Heart right ventricle (tissue), 16 donors: Measurements from ENCODE around the gene LRRN1. TPM values are rescaled to one million over a fixed set of nuclear protein-coding genes. Genes with fewer than 3 reads are reported as not detected.

Experiments
- ATAC-seq, 8 donors: fragments of 200-7000 bp; cut with Tn5 transposase; one replicate each; pipeline ENCODE4 v1.9.1; 2020; ENCODE audit warnings: mild to moderate bottlenecking in 8 of 8, moderate library complexity in 8 of 8, moderate number of reproducible peaks in 1 of 8
- DNase-seq, 2 donors: peaks; one replicate each; pipeline ENCODE4 v3.0.0-alpha.2; 2020
- H3K27ac ChIP-seq, 10 donors: fragments of 200-600 bp; sonication (generic) in 2 of 10; one replicate each; pipeline versions ENCODE4 v1.5.0 to v1.8.0; 2020 to 2022; ENCODE audit warnings: mild to moderate bottlenecking in 3 of 10
- H3K27me3 ChIP-seq, 7 donors: fragments of 200-600 bp; one replicate each; pipeline ENCODE4 v1.8.0; 2021 to 2022; ENCODE audit warnings: mild to moderate bottlenecking in 2 of 7
- H3K36me3 ChIP-seq, 9 donors: fragments of 200-600 bp; sonication (generic) in 1 of 9; one replicate each; pipeline versions ENCODE4 v1.5.0 to v1.8.0; 2020 to 2022; ENCODE audit warnings: mild to moderate bottlenecking in 2 of 9
- H3K4me1 ChIP-seq, 9 donors: fragments of 200-600 bp; sonication (generic) in 1 of 9; one replicate each; pipeline versions ENCODE4 v1.5.0 to v1.8.0; 2020 to 2022; ENCODE audit warnings: mild to moderate bottlenecking in 4 of 9
- H3K4me3 ChIP-seq, 10 donors: fragments of 200-600 bp; sonication (generic) in 2 of 10; one replicate each; pipeline versions ENCODE4 v1.5.0 to v1.8.0; 2020 to 2022; ENCODE audit warnings: mild to moderate bottlenecking in 7 of 10, moderate library complexity in 2 of 10
- H3K9me3 ChIP-seq, 11 donors: fragments of 200-600 bp in 10 of 11; sonication (generic) in 2 of 11; one replicate each; pipeline versions ENCODE4 v1.5.0 to v1.8.0; 2013 to 2022; ENCODE audit warnings: mild to moderate bottlenecking in 2 of 11, control low read depth in 1 of 11, moderate library complexity in 1 of 11
- CTCF ChIP-seq, 9 donors: fragments of 200-600 bp; sonication (generic) in 2 of 9; IDR thresholded peaks; one replicate each; pipeline versions ENCODE4 v1.5.0 to v1.8.0; 2021 to 2022; ENCODE audit warnings: antibody characterized with exemption in 9 of 9, mild to moderate bottlenecking in 5 of 9, moderate library complexity in 1 of 9
- WGBS, 2 donors: extraction: QIAGEN DNeasy Blood & Tissue Kit; methylation state at CpG; one replicate each; pipeline ENCODE4 v1.1.7; 2013; ENCODE audit warnings: inconsistent platforms in 1 of 2; 5-methylcytosine and 5-hydroxymethylcytosine counted together
- intact Hi-C, 10 donors: fragments of 100-400 bp; cut with DNase I; formaldehyde crosslinking; loops; one replicate each; pipeline versions ENCODE4 v1.11.1 to v1.14.2; 2022
- long read RNA-seq, 3 donors: library from polyadenylated mRNA; unstranded; transcript quantifications; one replicate each; pipeline ENCODE4 v2.0.0, GENCODE V29; 2020 to 2021
- polyA plus RNA-seq, 2 donors: library from polyadenylated mRNA; stranded (reverse); fragments of 200-250 nt; gene quantifications; one replicate each; pipeline ENCODE4 v1.2.3, GENCODE V29; 2013
- total RNA-seq, 10 donors: library from RNA; stranded (reverse); fragmentation: NEBNext Ultra II Directional in 3 of 10; extraction: Animal tissue kit (Norgen Biotek cat#: 25700) in 3 of 10; gene quantifications; one replicate each; pipeline versions ENCODE4 v1.2.1 to v1.2.4, GENCODE V29; 2021 to 2023
- donor health status: Arrhythmogenic right ventricular cardiomyopathy.
- donor health status: ischemic (EF 13 %, LVEDD 7.1; RV severe dilation, severe dysfunction).
- donor health status: healthy with polysubstance abuse.
- donor health status: DM: no; HTN: yes; CAD: no.
- donor health status: DM: no; HTN: no; CAD: no.
- donor health status: ischemic (EF 25% LVEDD 6.9; RV normal size, moderate dysfunction).
- donor health status: ischemic (EF 25% LVEDD 5.7; RV mildly dilated, moderate dysfunction).
- donor health status: healthy.
- donor health status: DM: yes; HTN: yes; CAD: no.
- donor health status: Ischemic cardiomyopathy.
- donor health status: ischemic (EF 35%, LVEDD 5.7; RV mildly dilated, moderate dysfunction).
- donor health status: nonischemic (EF 11% LVEDD 7.7; RV severe dilation, severe dysfunction).
- donor health status: DM: yes; HTN: yes; CAD: no.
- donor health status: PGD.
- donor health status: ischemic (EF 29% LVEDD 5.4; RV normal size, mild dysfunction).
- donor health status: nonischemic (EF 23%, LVEDD 6.1; RV moderate dilation, normal function).

The LRRN1 gene
- total RNA-seq (under 1 TPM in 6 of 10 donors, not detected in 4; 0.07 to 0.26 (median 0.11) TPM), polyA plus RNA-seq (under 1 TPM in 1 of 2 donors, not detected in 1; 0.07 TPM)
- long read RNA-seq, donor 1, result 0 reads
- long read RNA-seq, donor 2, result 0 reads
- long read RNA-seq, donor 3, result 0 reads

- no peak within 1 kb of the TSS for H3K27ac ChIP-seq
- peak within 1 kb of the TSS; percentile 12 to 66 (median 53) for H3K4me3 ChIP-seq
- H3K9me3 ChIP-seq, result no peaks in the 10 kb centered on the region
- TF ChIP-seq CTCF (IDR thresholded peaks at IDR 0.05), result no peak
- ATAC-seq (peak; percentile 47 to 81 (median 70)), DNase-seq (peak; percentile 14 to 34)
- H3K36me3 ChIP-seq, result no peaks in the 10 kb centered on the region
- peaks cover 0 to 75% (median 54%) of the 10 kb centered on the region in 7 donors for H3K27me3 ChIP-seq
- 1% methylated on average over 81 to 100 of the region's 102 CpGs for WGBS, 2 donors
- H3K4me1 ChIP-seq, result peaks cover 0 to 33% (median 17%) of the 10 kb centered on the region in 9 donors
- intact Hi-C loops, result no loop called here
Measured at GRCh38 chr3:3799173-3800079, at the start of gene LRRN1. Gene LRRN1 (plus strand): TSS chr3:3799431. CDS start chr3:3844642, 45,211 bp downstream.

- H3K27ac ChIP-seq, result no peak overlapping the region
- no peaks in the 10 kb centered on the region for H3K36me3 ChIP-seq
- ATAC-seq (no peak), DNase-seq (no peak)
- H3K9me3 ChIP-seq, result no peaks in the 10 kb centered on the region
- H3K4me3 ChIP-seq, result no peak overlapping the region
- no peak for TF ChIP-seq CTCF (IDR thresholded peaks at IDR 0.05)
- WGBS, 2 donors, result 59 to 60% methylated on average over 3 of the region's 3 CpGs
- intact Hi-C loops, result no loop called here
- H3K27me3 ChIP-seq, result no peaks in the 10 kb centered on the region
- H3K4me1 ChIP-seq, result no peaks in the 10 kb centered on the region
Measured at GRCh38 chr3:3753416-3753815, 45.8 kb upstream of the LRRN1 start.

GRCh38 chr3:3765661-3766060, 33.6 kb upstream of the LRRN1 start:
- intact Hi-C loops, result no loop called here
- DNase-seq, result no peak
- Histone ChIP-seq H3K27ac (no peak overlapping the region), H3K4me1 (no peaks in the 10 kb centered on the region), H3K4me3 (no peak overlapping the region), H3K9me3 (no peaks in the 10 kb centered on the region), H3K36me3 (no peaks in the 10 kb centered on the region), H3K27me3 (no peaks in the 10 kb centered on the region)
- WGBS, 2 donors, result 70 to 87% methylated on average over 4 of the region's 4 CpGs
- no peak for TF ChIP-seq CTCF (IDR thresholded peaks at IDR 0.05)
- no peak for ATAC-seq

- no peak for TF ChIP-seq CTCF (IDR thresholded peaks at IDR 0.05)
Measured at GRCh38 chr3:3766140-3766539, 33.1 kb upstream of the LRRN1 start.

More at GRCh38 chr3:3766140-3766539, 33.1 kb upstream of the LRRN1 start:
- no peaks in the 10 kb centered on the region for H3K36me3 ChIP-seq
- ATAC-seq (no peak), DNase-seq (no peak)
- no peaks in the 10 kb centered on the region for H3K27me3 ChIP-seq
- no peaks in the 10 kb centered on the region for H3K4me1 ChIP-seq
- H3K27ac ChIP-seq, result no peak overlapping the region
- H3K4me3 ChIP-seq, result no peak overlapping the region
- no peaks in the 10 kb centered on the region for H3K9me3 ChIP-seq
- intact Hi-C loops, result no loop called here
- WGBS, 2 donors, result 27 to 62% methylated on average over 1 of the region's 1 CpG
